IPS-18c (cell line): ENCODE results near the gene BMPER.

Experiments used
- H3K4me3 ChIP-seq: 2 replicates; pipeline ENCODE4 v1.7.0; 2013; ENCODE audit warnings: low read depth, mild to moderate bottlenecking, low read length, moderate library complexity; ENCODE audit not compliant: insufficient read depth
- H3K9me3 ChIP-seq: one replicate; pipeline ENCODE4 v1.6.1; 2013; ENCODE audit warnings: mild to moderate bottlenecking, low read length, moderate library complexity; ENCODE audit not compliant: control insufficient read depth, insufficient read depth

The BMPER gene

GRCh38 chr7:33885290-33886148 is 19.8 kb upstream of the BMPER start:
- no peaks in the 10 kb centered on the region for H3K9me3 ChIP-seq
- H3K4me3 ChIP-seq: no peak overlapping the region

GRCh38 chr7:33886149-33886623 is 19.2 kb upstream of the BMPER start:
- Histone ChIP-seq H3K9me3 (no peaks in the 10 kb centered on the region), H3K4me3 (no peak overlapping the region)

GRCh38 chr7:33887266-33887975 is 17.9 kb upstream of the BMPER start:
- no peak overlapping the region for H3K4me3 ChIP-seq
- H3K9me3 ChIP-seq: no peaks in the 10 kb centered on the region

- Histone ChIP-seq H3K9me3 (no peaks in the 10 kb centered on the region), H3K4me3 (no peak overlapping the region)
Observed at GRCh38 chr7:33888166-33888565, 17.2 kb upstream of the BMPER start.

GRCh38 chr7:33892945-33893344 is 12.4 kb upstream of the BMPER start:
- Histone ChIP-seq H3K9me3 (no peaks in the 10 kb centered on the region), H3K4me3 (no peak overlapping the region)

- H3K9me3 ChIP-seq: no peaks in the 10 kb centered on the region
- H3K4me3 ChIP-seq: no peak overlapping the region
Observed at GRCh38 chr7:33893377-33893776, 12.0 kb upstream of the BMPER start.

- Histone ChIP-seq H3K4me3 (no peak overlapping the region), H3K9me3 (no peaks in the 10 kb centered on the region)
Observed at GRCh38 chr7:33895025-33895804, 10.1 kb upstream of the BMPER start.

GRCh38 chr7:33900501-33900900 is 4.8 kb upstream of the BMPER start:
- Histone ChIP-seq H3K4me3 (no peak overlapping the region), H3K9me3 (no peaks in the 10 kb centered on the region)

- Histone ChIP-seq H3K9me3 (no peaks in the 10 kb centered on the region), H3K4me3 (no peak overlapping the region)
Observed at GRCh38 chr7:33901199-33901598, 4.1 kb upstream of the BMPER start.

- no peaks in the 10 kb centered on the region for H3K9me3 ChIP-seq
- no peak overlapping the region for H3K4me3 ChIP-seq
Observed at GRCh38 chr7:33901847-33902246, 3.5 kb upstream of the BMPER start.

- H3K4me3 ChIP-seq: no peak overlapping the region
- no peaks in the 10 kb centered on the region for H3K9me3 ChIP-seq
Observed at GRCh38 chr7:33902746-33903145, 2.6 kb upstream of the BMPER start.

GRCh38 chr7:33903791-33904680 is 1.3 kb upstream of the BMPER start:
- H3K9me3 ChIP-seq: no peaks in the 10 kb centered on the region
- peak overlapping the region; percentile 86 for H3K4me3 ChIP-seq

- Histone ChIP-seq H3K9me3 (no peaks in the 10 kb centered on the region), H3K4me3 (peak overlapping the region; percentile 86)
Observed at GRCh38 chr7:33904681-33905388, 504 bp upstream of the BMPER start.

- H3K9me3 ChIP-seq: no peaks in the 10 kb centered on the region
- no peak overlapping the region for H3K4me3 ChIP-seq
Observed at GRCh38 chr7:33906697-33907096, 1.4 kb downstream of the BMPER start.

- no peak overlapping the region for H3K4me3 ChIP-seq
- no peaks in the 10 kb centered on the region for H3K9me3 ChIP-seq
Observed at GRCh38 chr7:33907625-33908024, 2.3 kb downstream of the BMPER start.

GRCh38 chr7:33909318-33909717 is 4.0 kb downstream of the BMPER start:
- Histone ChIP-seq H3K4me3 (no peak overlapping the region), H3K9me3 (no peaks in the 10 kb centered on the region)
